GM18868 (cell line): ENCODE data around the gene LCK.
"Not testable (repeated sequence)": the region's sequence is repeated elsewhere in the genome, so short reads cannot be mapped to it uniquely, and the experiment has no call there.

ENCODE experiments used
- ATAC-seq: cut with Tn5 transposase; IDR thresholded peaks from one replicate; pipeline ENCODE4 v1.9.1; 2021; ENCODE audit warnings: mild to moderate bottlenecking, moderate library complexity; ENCODE audit not compliant: unreplicated experiment

The LCK gene

GRCh38 chr1:32272557-32273390 lies 21.7 kb downstream of the LCK start:
- no peak for ATAC-seq

- ATAC-seq, result no peak
These were observed 22.5 kb downstream of the LCK start for GRCh38 chr1:32273391-32274208.

- no peak for ATAC-seq
These were observed 23.7 kb downstream of the LCK start for GRCh38 chr1:32274646-32275340.

- ATAC-seq, result no peak
These were observed 24.4 kb downstream of the LCK start for GRCh38 chr1:32275424-32275823.

GRCh38 chr1:32276032-32276782 lies 25.1 kb downstream of the LCK start:
- ATAC-seq, result no peak

GRCh38 chr1:32284777-32285176 lies 33.7 kb downstream of the LCK start:
- not testable (repeated sequence) for ATAC-seq

- no peak for ATAC-seq
These were observed 34.6 kb downstream of the LCK start for GRCh38 chr1:32285658-32286057.

- no peak for ATAC-seq
These were observed 35.7 kb downstream of the LCK start for GRCh38 chr1:32286763-32287162.

GRCh38 chr1:32289256-32289655 lies 38.2 kb downstream of the LCK start:
- ATAC-seq, result no peak

- ATAC-seq, result no peak
These were observed 40.2 kb downstream of the LCK start for GRCh38 chr1:32291145-32291707.

- ATAC-seq, result peak; percentile 95
These were observed 40.9 kb downstream of the LCK start, which contains the start of gene HDAC1 for GRCh38 chr1:32291708-32292538. HDAC1 (plus strand) TSS chr1:32292083; CDS start chr1:32292170, 87 bp downstream.

- not testable (repeated sequence) for ATAC-seq
These were observed 47.1 kb downstream of the LCK start for GRCh38 chr1:32298211-32298610.

GRCh38 chr1:32299327-32299726 lies 48.3 kb downstream of the LCK start:
- ATAC-seq, result no peak

- ATAC-seq, result no peak
These were observed 52.3 kb downstream of the LCK start for GRCh38 chr1:32303358-32303757.

GRCh38 chr1:32303997-32304622 lies 53.0 kb downstream of the LCK start:
- ATAC-seq, result no peak

GRCh38 chr1:32305310-32305709 lies 54.2 kb downstream of the LCK start:
- no peak for ATAC-seq

- no peak for ATAC-seq
These were observed 56.3 kb downstream of the LCK start for GRCh38 chr1:32307324-32307723.

- no peak for ATAC-seq
These were observed 58.9 kb downstream of the LCK start for GRCh38 chr1:32309960-32310359.
